H1 (cell line): Measurements from ENCODE around the gene SPRN. TPM values are rescaled to one million over a fixed set of nuclear protein-coding genes. Genes with fewer than 3 reads are reported as not detected.

ENCODE experiments used
- CTCF ChIA-PET: fragments of 300-600 bp; sonication (Branson Sonifier 250); formaldehyde crosslinking; loops from one replicate; lab custom pipeline; 2021; ENCODE audit not compliant: partially characterized antibody; lab: Charles Lee
- POLR2A ChIA-PET: fragments of 300-600 bp; sonication (Branson Sonifier 250); formaldehyde crosslinking; loops from one replicate; lab custom pipeline; 2021; ENCODE audit warnings: inconsistent platforms; ENCODE audit not compliant: partially characterized antibody; lab: Charles Lee
- DNase-seq, 2 experiments: peaks; one replicate each; pipeline versions ENCODE4 v3.0.0 to v3.0.0-alpha.2; 2010 to 2022; ENCODE audit warnings: low spot score in 2 of 2, low read depth in 1 of 2, mixed read lengths in 1 of 2
- FAIRE-seq: peaks from 2 replicates; lab custom pipeline; 2011; peaks lifted over from hg19 to GRCh38; lab: Jason Lieb, UNC
- H2AFZ ChIP-seq: 2 replicates; pipeline ENCODE4 v1.8.1; 2012; ENCODE audit warnings: low read length, inconsistent platforms
- H2AK5ac ChIP-seq: 2 replicates; pipeline ENCODE4 v1.6.1; 2013; ENCODE audit warnings: low read depth, low read length
- H2BK120ac ChIP-seq: replicated peaks from 2 replicates; pipeline ENCODE3; 2013; ENCODE audit warnings: low read depth, low read length, inconsistent platforms
- H2BK12ac ChIP-seq: 2 replicates; pipeline ENCODE4 v1.6.1; 2013; ENCODE audit warnings: low read depth, low read length
- H2BK15ac ChIP-seq: 2 replicates; pipeline ENCODE4 v1.6.1; 2013; ENCODE audit warnings: low read length
- H2BK20ac ChIP-seq: 2 replicates; pipeline ENCODE4 v1.6.1; 2013; ENCODE audit warnings: low read length
- H2BK5ac ChIP-seq: 2 replicates; pipeline ENCODE4 v1.6.1; 2013; ENCODE audit warnings: low read depth, low read length
- H3K14ac ChIP-seq: 2 replicates; pipeline ENCODE4 v1.6.1; 2013; ENCODE audit warnings: inconsistent platforms; ENCODE audit not compliant: insufficient read length
- H3K18ac ChIP-seq: 2 replicates; pipeline ENCODE4 v1.6.1; 2013; ENCODE audit warnings: low read length; ENCODE audit errors: extremely low read depth
- H3K23ac ChIP-seq: 2 replicates; pipeline ENCODE4 v1.6.1; 2013; ENCODE audit warnings: inconsistent platforms; ENCODE audit not compliant: insufficient read length
- H3K23me2 ChIP-seq: 2 replicates; pipeline ENCODE4 v1.6.1; 2013; ENCODE audit warnings: low read depth, low read length
- H3K27ac ChIP-seq: 2 replicates; pipeline ENCODE4 v1.6.1; 2011; ENCODE audit warnings: low read depth, low read length, inconsistent platforms
- H3K27me3 ChIP-seq, 4 experiments: replicated peaks in 1 of 4; 1 replicate in 1 of 4; 2 replicates in 3 of 4; pipeline versions ENCODE4 v1.6.1 to v1.8.1; 2011 to 2013; ENCODE audit warnings: low read length in 3 of 4, mild to moderate bottlenecking in 3 of 4, inconsistent platforms in 2 of 4, mixed read lengths in 2 of 4, moderate library complexity in 1 of 4; ENCODE audit not compliant: control insufficient read depth in 3 of 4, insufficient read depth in 3 of 4; ENCODE audit errors: extremely low read depth in 1 of 4
- H3K36me3 ChIP-seq, 4 experiments: 2 replicates each; pipeline versions ENCODE4 v1.6.1 to v1.8.1; 2011 to 2013; ENCODE audit warnings: mild to moderate bottlenecking in 4 of 4, low read length in 3 of 4, moderate library complexity in 2 of 4, control low read depth in 1 of 4, inconsistent platforms in 1 of 4; ENCODE audit not compliant: insufficient read depth in 4 of 4, control insufficient read depth in 2 of 4
- H3K4ac ChIP-seq: replicated peaks from 2 replicates; pipeline ENCODE3; 2013; ENCODE audit warnings: low read length, low read depth, mixed read lengths, inconsistent platforms; ENCODE audit not compliant: insufficient read length
- H3K4me1 ChIP-seq, 4 experiments: replicated peaks in 1 of 4; 1 replicate in 1 of 4; 2 replicates in 3 of 4; pipeline versions ENCODE4 v1.6.1 to v1.8.1; 2011 to 2013; ENCODE audit warnings: low read length in 3 of 4, inconsistent platforms in 2 of 4, mixed read lengths in 1 of 4; ENCODE audit not compliant: insufficient read depth in 4 of 4, control insufficient read depth in 3 of 4
- H3K4me2 ChIP-seq, 2 experiments: 2 replicates each; pipeline versions ENCODE4 v1.6.1 to v1.8.1; 2011 to 2013; ENCODE audit warnings: low read depth in 2 of 2, low read length in 2 of 2, control low read depth in 1 of 2, inconsistent platforms in 1 of 2, mild to moderate bottlenecking in 1 of 2; ENCODE audit not compliant: insufficient read depth in 1 of 2
- H3K4me3 ChIP-seq, 4 experiments: fragments of 200-600, 300-600 bp in 1 of 4; sonication (generic), shearing (Covaris generic), sonication (Bioruptor Twin) in 1 of 4; 2 replicates each; pipeline versions ENCODE4 v1.5.1 to v1.8.1; 2011 to 2016; ENCODE audit warnings: low read length in 4 of 4, low read depth in 3 of 4, control low read depth in 2 of 4, inconsistent platforms in 2 of 4, mild to moderate bottlenecking in 2 of 4, mixed read lengths in 1 of 4, moderate library complexity in 1 of 4; ENCODE audit not compliant: insufficient read depth in 2 of 4; ENCODE audit errors: extremely low read depth in 1 of 4
- H3K56ac ChIP-seq: replicated peaks from 2 replicates; pipeline ENCODE3; 2013; ENCODE audit warnings: low read depth, mild to moderate bottlenecking, mixed read lengths, low read length, inconsistent platforms; ENCODE audit not compliant: insufficient read length
- H3K79me1 ChIP-seq: 2 replicates; pipeline ENCODE4 v1.6.1; 2013; ENCODE audit warnings: low read depth, low read length, control low read depth
- H3K79me2 ChIP-seq, 2 experiments: 2 replicates each; pipeline versions ENCODE4 v1.6.1 to v1.8.1; 2012 to 2013; ENCODE audit warnings: low read length in 2 of 2, mild to moderate bottlenecking in 2 of 2, inconsistent platforms in 1 of 2; ENCODE audit not compliant: insufficient read depth in 2 of 2, control insufficient read depth in 1 of 2
- H3K9ac ChIP-seq, 4 experiments: replicated peaks in 1 of 4; 1 replicate in 1 of 4; 2 replicates in 3 of 4; pipeline versions ENCODE4 v1.6.1 to v1.8.1; 2011 to 2013; ENCODE audit warnings: low read depth in 3 of 4, low read length in 3 of 4, control low read depth in 2 of 4, mild to moderate bottlenecking in 2 of 4, moderate library complexity in 2 of 4, inconsistent platforms in 1 of 4; ENCODE audit errors: extremely low read depth in 1 of 4
- H3K9me3 ChIP-seq, 2 experiments: 2 replicates each; pipeline versions ENCODE4 v1.6.1 to v1.8.1; 2012 to 2013; ENCODE audit warnings: mild to moderate bottlenecking in 2 of 2, moderate library complexity in 2 of 2, control low read depth in 1 of 2, inconsistent platforms in 1 of 2, low read depth in 1 of 2, low read length in 1 of 2, mixed read lengths in 1 of 2; ENCODE audit not compliant: insufficient read depth in 2 of 2
- H4K20me1 ChIP-seq, 2 experiments: replicated peaks in 1 of 2; 2 replicates each; pipeline versions ENCODE3 to v1.8.1; 2011 to 2013; ENCODE audit warnings: inconsistent platforms in 2 of 2, low read length in 2 of 2, mild to moderate bottlenecking in 1 of 2; ENCODE audit not compliant: insufficient read depth in 2 of 2, control insufficient read depth in 1 of 2
- H4K5ac ChIP-seq: 2 replicates; pipeline ENCODE4 v1.6.1; 2013; ENCODE audit warnings: low read length, low read depth, mixed read lengths, inconsistent platforms; ENCODE audit not compliant: insufficient read length
- H4K8ac ChIP-seq: 2 replicates; pipeline ENCODE4 v1.8.0; 2013; ENCODE audit warnings: mild to moderate bottlenecking, moderate library complexity, low read length, inconsistent platforms; ENCODE audit not compliant: insufficient read depth; ENCODE audit errors: extremely low read depth
- H4K91ac ChIP-seq: replicated peaks from 2 replicates; pipeline ENCODE3; 2013; ENCODE audit warnings: low read length, mixed read lengths, inconsistent platforms; ENCODE audit not compliant: insufficient read length
- CHD1 ChIP-seq: IDR thresholded peaks from 2 replicates; pipeline ENCODE4 v1.6.1; 2012; ENCODE audit warnings: low read depth, low read length, improper control_type of control experiment
- JUND ChIP-seq: IDR thresholded peaks from 2 replicates; pipeline ENCODE4 v1.6.1; 2011; ENCODE audit warnings: mild to moderate bottlenecking, improper control_type of control experiment, low read length
- RBBP5 ChIP-seq: IDR thresholded peaks from 2 replicates; pipeline ENCODE4 v1.7.1; 2012; ENCODE audit warnings: low read depth, mild to moderate bottlenecking, inconsistent platforms, low read length, moderate library complexity, borderline replicate concordance
- WGBS, 2 experiments: shearing (Covaris generic) in 1 of 2; methylation state at CpG; one replicate each; pipeline versions ENCODE4 v1.1.6 to v1.1.7; 2013 to 2015; ENCODE audit warnings: low lambda C conversion rate in 2 of 2, mixed read lengths in 2 of 2, inconsistent platforms in 1 of 2, low coverage in 1 of 2, missing lambda C conversion rate in 1 of 2; ENCODE audit not compliant: insufficient replicate concordance in 2 of 2, insufficient coverage in 1 of 2, insufficient read length in 1 of 2; ENCODE audit errors: extremely low coverage in 1 of 2, missing lambda C conversion rate in 1 of 2; 5-methylcytosine and 5-hydroxymethylcytosine counted together
- polyA plus RNA-seq, 7 experiments: library from polyadenylated mRNA; depleted of rRNA in 3 of 7; stranded (reverse) in 5 of 7; unstranded in 2 of 7; fragments of >200 nt in 5 of 7; fragments of 200-250 nt in 2 of 7; gene quantifications; 1 replicate in 5 of 7; 2 replicates in 1 of 7; 4 replicates in 1 of 7; pipeline versions ENCODE4 v1.2.1 to v1.2.3, GENCODE V29; 2011 to 2013; ENCODE audit warnings: missing spikeins in 2 of 7, mixed read lengths in 2 of 7
- total RNA-seq: library from RNA; stranded (reverse); fragmentation: NEBNext Ultra II Directional; extraction: Animal tissue kit (Norgen Biotek cat#: 25700); gene quantifications from 2 replicates; pipeline ENCODE4 v1.2.1, GENCODE V29; 2021

SPRN gene
- total and polyA plus RNA-seq, 2 of the 8 experiments (the other 6 are each of a cell fraction or from before 2014, with no cell fraction given), result 0.23 to 0.24 TPM

GRCh38 chr10:133411523-133412380 is 12.7 kb downstream of the SPRN start:
- no peak overlapping the region for H3K18ac ChIP-seq
- no peak overlapping the region for H2BK12ac ChIP-seq
- no peak overlapping the region for H4K91ac ChIP-seq
- H4K5ac ChIP-seq, result no peak overlapping the region
- no peak overlapping the region for H3K23ac ChIP-seq
- H2AK5ac ChIP-seq, result no peak overlapping the region
- no peaks in the 10 kb centered on the region for H3K4me1 ChIP-seq
- DNase-seq (no peak), FAIRE-seq (no peak)
- ChIA-PET POLR2A (interaction anchor here (0.8 kb wide), 1 partner anchor 33 kb away, joined by 3 read pairs; the partner anchor contains the start of gene PAOX), CTCF (no interaction called here)
- no peaks in the 10 kb centered on the region for H3K23me2 ChIP-seq
- no peak overlapping the region for H2BK120ac ChIP-seq
- H3K36me3 ChIP-seq, result peaks cover 0 to 49% (median 19%) of the 10 kb centered on the region in 4 experiments; a peak in 6 of 8 replicates
- peaks cover 3% of the 10 kb centered on the region; the same call in 1 of the 2 replicates for H3K79me1 ChIP-seq
- no peak overlapping the region for H2BK15ac ChIP-seq
- H2BK20ac ChIP-seq, result no peak overlapping the region
- H3K4ac ChIP-seq, result no peak overlapping the region
- no peak overlapping the region for H4K8ac ChIP-seq
- H3K27ac ChIP-seq, result no peak overlapping the region
- H3K56ac ChIP-seq, result no peak overlapping the region
- peaks cover 0 to 4% of the 10 kb centered on the region in 2 experiments for H4K20me1 ChIP-seq
- peaks cover 3 to 35% of the 10 kb centered on the region in 2 experiments for H3K79me2 ChIP-seq
- no peak overlapping the region for H2AFZ ChIP-seq
- 97% methylated on average over 7 of the region's 7 CpGs; no CpG with 5 or more reads in 1 of the 2 experiments for WGBS, 2 experiments
- peaks cover 9 to 12% of the 10 kb centered on the region in 2 experiments; a peak in 3 of 4 replicates for H3K9me3 ChIP-seq
- no peak overlapping the region for H2BK5ac ChIP-seq
- no peak overlapping the region for H3K4me2 ChIP-seq
- no peak overlapping the region for H3K14ac ChIP-seq
- no peaks in the 10 kb centered on the region for H3K27me3 ChIP-seq
- H3K4me3 ChIP-seq, result no peak overlapping the region
- no peak for TF ChIP-seq JUND
- no peak for TF ChIP-seq CHD1
- no peak for TF ChIP-seq RBBP5
- TF ChIP-seq, all 59 proteins: peak for 0
- no peak overlapping the region for H3K9ac ChIP-seq
